Measurements from ENCODE around the gene FJX1.

The FJX1 gene

DNA sequence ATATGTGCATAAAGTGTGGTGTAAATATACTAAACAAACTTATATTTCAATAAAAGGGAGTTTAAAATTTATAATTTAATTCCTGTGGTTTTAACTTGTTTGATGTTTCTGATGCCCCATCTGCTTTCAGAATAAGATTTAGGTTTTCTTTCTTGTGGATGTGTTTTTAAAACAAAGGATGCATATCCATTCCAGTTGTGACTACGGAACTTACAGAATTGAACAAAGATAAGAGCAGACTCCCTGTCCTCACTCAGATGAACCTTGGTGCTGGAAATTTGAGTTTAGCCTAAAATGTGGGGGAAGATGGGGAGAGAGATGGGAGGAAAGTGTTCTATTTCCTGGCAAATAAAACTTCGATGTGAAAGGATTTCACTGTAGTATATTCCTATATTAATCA lies 2.5 kb downstream of the FJX1 start:
- TF ChIP-seq, protein P1, sequence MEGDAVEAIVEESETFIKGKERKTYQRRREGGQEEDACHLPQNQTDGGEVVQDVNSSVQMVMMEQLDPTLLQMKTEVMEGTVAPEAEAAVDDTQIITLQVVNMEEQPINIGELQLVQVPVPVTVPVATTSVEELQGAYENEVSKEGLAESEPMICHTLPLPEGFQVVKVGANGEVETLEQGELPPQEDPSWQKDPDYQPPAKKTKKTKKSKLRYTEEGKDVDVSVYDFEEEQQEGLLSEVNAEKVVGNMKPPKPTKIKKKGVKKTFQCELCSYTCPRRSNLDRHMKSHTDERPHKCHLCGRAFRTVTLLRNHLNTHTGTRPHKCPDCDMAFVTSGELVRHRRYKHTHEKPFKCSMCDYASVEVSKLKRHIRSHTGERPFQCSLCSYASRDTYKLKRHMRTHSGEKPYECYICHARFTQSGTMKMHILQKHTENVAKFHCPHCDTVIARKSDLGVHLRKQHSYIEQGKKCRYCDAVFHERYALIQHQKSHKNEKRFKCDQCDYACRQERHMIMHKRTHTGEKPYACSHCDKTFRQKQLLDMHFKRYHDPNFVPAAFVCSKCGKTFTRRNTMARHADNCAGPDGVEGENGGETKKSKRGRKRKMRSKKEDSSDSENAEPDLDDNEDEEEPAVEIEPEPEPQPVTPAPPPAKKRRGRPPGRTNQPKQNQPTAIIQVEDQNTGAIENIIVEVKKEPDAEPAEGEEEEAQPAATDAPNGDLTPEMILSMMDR (IDR thresholded peaks at IDR 0.05; ENCODE audit: low read depth, low read length, poor library complexity, severe bottlenecking), result no peak
- no peak for TF ChIP-seq EZH2phosphoT487 (IDR thresholded peaks at IDR 0.05; ENCODE audit: borderline replicate concordance, low read length)

GRCh38 chr11:35621620-35622019 lies 3.4 kb downstream of the FJX1 start:
- no peaks in the 10 kb centered on the region for H3F3A ChIP-seq (ENCODE audit: control insufficient read depth, insufficient read depth)
- H3K36me3 ChIP-seq (ENCODE audit: control insufficient read depth, low read length), result no peaks in the 10 kb centered on the region
- H3K4me3 ChIP-seq (ENCODE audit: low read length), result no peak overlapping the region
- H3K27ac ChIP-seq (ENCODE audit: low read depth, low read length), result no peak overlapping the region
- no peak overlapping the region for H3K4me2 ChIP-seq (ENCODE audit: low read length)
- H3K4me1 ChIP-seq (ENCODE audit: control insufficient read depth, low read length), result no peaks in the 10 kb centered on the region
- H3K9me3 ChIP-seq (ENCODE audit: control insufficient read depth, insufficient read depth, low read length), result no peaks in the 10 kb centered on the region
- H3K79me2 ChIP-seq (ENCODE audit: control insufficient read depth, low read length), result no peaks in the 10 kb centered on the region
- TF ChIP-seq EZH2phosphoT487 (IDR thresholded peaks at IDR 0.05; ENCODE audit: borderline replicate concordance, low read length), result no peak
- TF ChIP-seq, protein P1 (IDR thresholded peaks at IDR 0.05; ENCODE audit: low read depth, low read length, poor library complexity, severe bottlenecking), result no peak
- no peaks in the 10 kb centered on the region for H4K20me1 ChIP-seq (ENCODE audit: control insufficient read depth, insufficient read depth, low read depth, low read length)
- peaks cover 31% of the 10 kb centered on the region for H3K27me3 ChIP-seq (ENCODE audit: control insufficient read depth, low read length)
- H3K9me2 ChIP-seq (replicated peaks; ENCODE audit: control insufficient read depth, low read length), result no peaks in the 10 kb centered on the region

More for the DNA sequence above, 2.5 kb downstream of the FJX1 start:
- Histone ChIP-seq H3K36me3 (ENCODE audit: control insufficient read depth, low read length) (no peaks in the 10 kb centered on the region), H3K9me3 (ENCODE audit: control insufficient read depth, insufficient read depth, low read length) (no peaks in the 10 kb centered on the region), H3K4me2 (ENCODE audit: low read length) (no peak overlapping the region), H3K4me3 (ENCODE audit: low read length) (no peak overlapping the region), H4K20me1 (ENCODE audit: control insufficient read depth, insufficient read depth, low read depth, low read length) (no peaks in the 10 kb centered on the region), H3K9me2 (replicated peaks; ENCODE audit: control insufficient read depth, low read length) (no peaks in the 10 kb centered on the region), H3K79me2 (ENCODE audit: control insufficient read depth, low read length) (no peaks in the 10 kb centered on the region), H3K27ac (ENCODE audit: low read depth, low read length) (no peak overlapping the region), H3K27me3 (ENCODE audit: control insufficient read depth, low read length) (peaks cover 34% of the 10 kb centered on the region), H3K4me1 (ENCODE audit: control insufficient read depth, low read length) (no peaks in the 10 kb centered on the region), H3F3A (ENCODE audit: control insufficient read depth, insufficient read depth) (no peaks in the 10 kb centered on the region; the same call in 1 of the 2 replicates)

GRCh38 chr11:35622070-35622469 lies 3.8 kb downstream of the FJX1 start:
- TF ChIP-seq EZH2phosphoT487 (IDR thresholded peaks at IDR 0.05; ENCODE audit: borderline replicate concordance, low read length), result no peak
- TF ChIP-seq, protein P1 (IDR thresholded peaks at IDR 0.05; ENCODE audit: low read depth, low read length, poor library complexity, severe bottlenecking), result no peak
- H4K20me1 ChIP-seq (ENCODE audit: control insufficient read depth, insufficient read depth, low read depth, low read length), result no peaks in the 10 kb centered on the region
- no peak overlapping the region for H3K4me2 ChIP-seq (ENCODE audit: low read length)
- no peaks in the 10 kb centered on the region for H3K9me2 ChIP-seq (replicated peaks; ENCODE audit: control insufficient read depth, low read length)
- H3F3A ChIP-seq (ENCODE audit: control insufficient read depth, insufficient read depth), result no peaks in the 10 kb centered on the region
- H3K27ac ChIP-seq (ENCODE audit: low read depth, low read length), result no peak overlapping the region
- H3K4me1 ChIP-seq (ENCODE audit: control insufficient read depth, low read length), result no peaks in the 10 kb centered on the region
- H3K9me3 ChIP-seq (ENCODE audit: control insufficient read depth, insufficient read depth, low read length), result no peaks in the 10 kb centered on the region
- no peaks in the 10 kb centered on the region for H3K36me3 ChIP-seq (ENCODE audit: control insufficient read depth, low read length)
- peaks cover 30% of the 10 kb centered on the region for H3K27me3 ChIP-seq (ENCODE audit: control insufficient read depth, low read length)
- no peaks in the 10 kb centered on the region for H3K79me2 ChIP-seq (ENCODE audit: control insufficient read depth, low read length)
- no peak overlapping the region for H3K4me3 ChIP-seq (ENCODE audit: low read length)

Data from DOHH2 (cell line).